HepG2 (cell line): ENCODE measurements around the gene TRIM54. TPM values are rescaled to one million over a fixed set of nuclear protein-coding genes. Genes with fewer than 3 reads are reported as not detected.

Source experiments
- ATAC-seq: fragments of 200-7000 bp; cut with Tn5 transposase; 3 replicates; pipeline ENCODE4 v1.9.1; 2020; ENCODE audit warnings: mild to moderate bottlenecking, moderate library complexity
- BruUV-seq: library from RNA; stranded (reverse); fragments of 400-500 nt; replicated peaks from 2 replicates; lab custom pipeline; 2021; lab: Mats Ljungman, UMichigan
- CTCF ChIA-PET: fragments of 300-600 bp; formaldehyde crosslinking; extraction: SDS; loops from one replicate; lab custom pipeline; 2021; ENCODE audit warnings: low total read pairs, inconsistent platforms, low intra/inter-chr PET ratio; lab: Yijun Ruan, JAX
- POLR2A ChIA-PET: fragments of 350-600 bp; sonication (Branson Sonifier 250); formaldehyde crosslinking; loops from one replicate; lab custom pipeline; 2020; ENCODE audit warnings: antibody characterized with exemption, inconsistent platforms; lab: Yijun Ruan, JAX
- DNase-seq: peaks from one replicate; pipeline ENCODE4 v3.0.0-alpha.2; 2015; ENCODE audit warnings: low spot score
- FAIRE-seq: peaks from 3 replicates; lab custom pipeline; 2011; peaks lifted over from hg19 to GRCh38; lab: Jason Lieb, UNC
- H2AFZ ChIP-seq: one replicate; pipeline ENCODE4 v1.6.1; 2011; ENCODE audit warnings: low read length, inconsistent platforms
- H3K27ac ChIP-seq: fragments of 300-600 bp; 3 replicates; pipeline ENCODE4 v1.8.0; 2011; ENCODE audit warnings: mixed run types, mild to moderate bottlenecking, mixed read lengths, low read length, inconsistent platforms; ENCODE audit not compliant: insufficient read depth; ENCODE audit errors: extremely low read length
- H3K27me3 ChIP-seq, 2 experiments: fragments of 200-600 bp in 1 of 2; 2 replicates in 1 of 2; 3 replicates in 1 of 2; pipeline versions ENCODE4 v1.6.0 to v1.8.0; 2011; ENCODE audit warnings: low read length in 2 of 2, mild to moderate bottlenecking in 2 of 2, moderate library complexity in 2 of 2, inconsistent platforms in 1 of 2; ENCODE audit not compliant: insufficient read depth in 2 of 2, control insufficient read depth in 1 of 2
- H3K36me3 ChIP-seq, 2 experiments: fragments of 200-600 bp in 1 of 2; replicated peaks in 1 of 2; 2 replicates in 1 of 2; 3 replicates in 1 of 2; pipeline versions ENCODE4 v1.5.1 to v1.8.0; 2011; ENCODE audit warnings: low read length in 2 of 2, inconsistent platforms in 1 of 2; ENCODE audit not compliant: insufficient read depth in 2 of 2, control insufficient read depth in 1 of 2
- H3K4me1 ChIP-seq: 2 replicates; pipeline ENCODE4 v1.5.1; 2012; ENCODE audit warnings: low read length, inconsistent platforms; ENCODE audit not compliant: insufficient read depth
- H3K4me2 ChIP-seq: 2 replicates; pipeline ENCODE4 v1.6.0; 2011; ENCODE audit warnings: low read depth, low read length, inconsistent platforms
- H3K4me3 ChIP-seq, 3 experiments: fragments of 200-600 bp in 1 of 3; sonication (generic), shearing (Covaris generic) in 1 of 3; replicated peaks in 1 of 3; 2 replicates each; pipeline ENCODE4 v1.5.1; 2011 to 2016; ENCODE audit warnings: low read length in 3 of 3, inconsistent platforms in 2 of 3, low read depth in 2 of 3, mild to moderate bottlenecking in 2 of 3, control low read depth in 1 of 3, mixed read lengths in 1 of 3; ENCODE audit not compliant: insufficient read depth in 1 of 3
- H3K79me2 ChIP-seq: one replicate; pipeline ENCODE4 v1.6.1; 2011; ENCODE audit warnings: low read length, inconsistent platforms; ENCODE audit not compliant: insufficient read depth
- H3K9ac ChIP-seq: 2 replicates; pipeline ENCODE4 v1.6.0; 2011; ENCODE audit warnings: mild to moderate bottlenecking, low read depth, low read length, inconsistent platforms; ENCODE audit not compliant: insufficient read depth
- H3K9me3 ChIP-seq: 2 replicates; pipeline ENCODE4 v1.5.1; 2012; ENCODE audit warnings: mild to moderate bottlenecking, low read length
- H4K20me1 ChIP-seq: 2 replicates; pipeline ENCODE4 v1.6.0; 2011; ENCODE audit warnings: inconsistent platforms, mild to moderate bottlenecking, low read length, moderate library complexity; ENCODE audit not compliant: insufficient read depth
- CHD2 ChIP-seq: IDR thresholded peaks from 2 replicates; pipeline ENCODE4 v1.6.1; 2011; ENCODE audit warnings: low read depth, low read length, improper control_type of control experiment
- SMAD9 ChIP-seq: sonication (generic); formaldehyde crosslinking; IDR thresholded peaks from 2 replicates; pipeline ENCODE4 v1.5.1; 2020; ENCODE audit warnings: mild to moderate bottlenecking, missing genetic modification reagents
- ZNF768 ChIP-seq: sonication (generic); formaldehyde crosslinking; IDR thresholded peaks from 2 replicates; pipeline ENCODE4 v1.4.0; 2020; ENCODE audit warnings: missing genetic modification reagents
- ZNF780A ChIP-seq: sonication (generic); formaldehyde crosslinking; IDR thresholded peaks from 2 replicates; pipeline ENCODE4 v1.8.0; 2022; ENCODE audit warnings: mild to moderate bottlenecking, missing genetic modification reagents, moderate library complexity
- ZNF816 ChIP-seq: sonication (generic); formaldehyde crosslinking; IDR thresholded peaks from 2 replicates; pipeline ENCODE4 v1.8.0; 2022; ENCODE audit warnings: missing genetic modification reagents, mild to moderate bottlenecking, borderline replicate concordance
- WGBS: methylation state at CpG from one replicate; pipeline ENCODE4 v1.1.6; 2017; ENCODE audit warnings: low lambda C conversion rate; 5-methylcytosine and 5-hydroxymethylcytosine counted together
- in situ Hi-C: cut with HindIII; loops from 2 replicates; pipeline ENCODE4 v1.10.0; 2017; ENCODE audit warnings: low pct_unique_long_range_greater_than_20kb; ENCODE audit not compliant: extremely low pct_ligation_motif_present
- intact Hi-C: fragments of 100-400 bp; cut with micrococcal nuclease; formaldehyde crosslinking; loops from one replicate; pipeline ENCODE4 v1.10.0; 2022; ENCODE audit not compliant: unreplicated experiment
- polyA plus RNA-seq, 8 experiments: library from polyadenylated mRNA; depleted of rRNA in 3 of 8; stranded (reverse) in 7 of 8; unstranded in 1 of 8; fragments of >200 nt; fragmentation: Illumina TruSeq in 4 of 8; extraction: Trizol in 4 of 8; gene quantifications; 2 replicates each; pipeline versions ENCODE4 v1.2.1 to v1.2.3, GENCODE V29; 2011 to 2016; ENCODE audit warnings: low read depth in 4 of 8, missing spikeins in 1 of 8, mixed read lengths in 1 of 8; ENCODE audit not compliant: insufficient read depth in 1 of 8
- total RNA-seq, 5 experiments: library from RNA; depleted of rRNA; stranded (reverse); fragments of >200 nt; fragmentation: Illumina TruSeq; extraction: Trizol; gene quantifications; 2 replicates each; pipeline ENCODE4 v1.2.3, GENCODE V29; 2016; ENCODE audit warnings: low read depth in 1 of 5
- TF ChIP-seq, protein P1 (sequence below): sonication (generic); formaldehyde crosslinking; IDR thresholded peaks from 2 replicates; pipeline ENCODE4 v1.8.0; 2022; ENCODE audit warnings: low read depth, missing genetic modification reagents
- TF ChIP-seq, protein P2 (sequence below): sonication (generic); formaldehyde crosslinking; IDR thresholded peaks from 2 replicates; pipeline ENCODE4 v1.5.1; 2020; ENCODE audit warnings: missing genetic modification reagents, mild to moderate bottlenecking, borderline replicate concordance
- TF ChIP-seq, protein P3 (sequence below): sonication (generic); formaldehyde crosslinking; conservative IDR thresholded peaks from 2 replicates; pipeline ENCODE4 v1.4.0; 2020; ENCODE audit warnings: missing genetic modification reagents

TRIM54 gene
- total and polyA plus RNA-seq, 2 of the 13 experiments (the other 11 are each of a cell fraction or from before 2014, with no cell fraction given): 0.07 to 0.13 TPM

DNA sequence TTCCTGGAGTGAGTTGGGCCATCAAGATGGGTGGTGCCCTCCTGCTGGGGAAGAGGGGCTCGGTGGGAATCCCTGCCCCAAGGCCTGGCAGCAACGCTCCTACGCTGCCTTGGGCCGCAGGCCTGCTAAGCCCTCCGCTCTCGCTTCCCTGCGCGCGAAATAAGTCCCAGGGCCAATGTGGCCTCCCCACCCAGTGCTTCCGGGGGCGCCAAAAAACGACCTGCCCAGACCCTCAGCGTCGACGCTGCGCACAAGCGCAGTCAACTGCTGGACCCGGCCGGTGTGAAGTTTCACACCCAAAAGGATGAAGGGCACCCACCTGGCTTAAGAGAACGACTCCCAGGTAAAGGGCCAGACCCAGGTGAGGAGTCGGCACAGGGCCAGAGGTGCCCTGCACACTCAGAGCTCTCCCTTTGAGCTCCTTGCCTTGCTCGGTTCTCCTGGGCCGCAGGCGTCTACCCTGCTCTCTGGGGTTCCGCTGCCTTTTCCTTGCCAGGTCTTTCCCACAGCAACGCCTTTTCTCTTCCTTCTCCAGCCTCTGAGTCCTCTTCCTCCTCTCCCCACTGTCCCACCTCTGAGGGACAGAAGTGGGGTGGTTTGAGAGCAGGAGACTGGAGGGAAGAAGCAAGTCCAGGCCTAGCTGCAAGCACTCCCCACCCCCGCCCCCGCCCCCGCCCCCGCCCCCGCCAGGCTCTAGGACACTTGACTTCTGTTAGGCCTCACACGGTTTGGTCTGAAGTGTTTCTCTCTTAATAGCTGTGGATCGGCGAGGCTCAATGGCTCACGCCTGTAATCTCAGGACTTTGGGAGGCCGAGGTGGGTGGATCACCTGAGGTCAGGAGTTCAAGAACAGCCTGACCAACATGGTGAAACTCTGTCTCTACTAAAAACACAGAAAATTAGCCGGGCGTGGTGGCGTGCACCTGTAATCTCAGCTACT is 6.7 kb upstream of the TRIM54 start, which contains the start of gene DNAJC5G:
DNAJC5G (plus strand) TSS at position 223 of the 940 bp plus-strand sequence. CDS start 1,296 bp downstream, outside the sequence.
- Histone ChIP-seq H3K79me2 (no peaks in the 10 kb centered on the region), H3K4me3 (no peak within 1 kb of the TSS), H3K4me2 (no peak within 1 kb of the TSS), H3K9me3 (no peaks in the 10 kb centered on the region), H2AFZ (no peak within 1 kb of the TSS), H3K4me1 (peaks cover 19% of the 10 kb centered on the region; the same call in 1 of the 2 replicates), H4K20me1 (no peaks in the 10 kb centered on the region), H3K36me3 (no peaks in the 10 kb centered on the region), H3K9ac (no peak within 1 kb of the TSS), H3K27ac (no peak within 1 kb of the TSS), H3K27me3 (peaks cover 5 to 54% of the 10 kb centered on the region in 2 experiments; a peak in 4 of 5 replicates)
- DNase-seq (no peak), ATAC-seq (no peak), FAIRE-seq (no peak)
- WGBS: 59% methylated on average over 39 of the region's 39 CpGs
- intact Hi-C loops (no loop called here), in situ Hi-C loops (no loop called here)
- POLR2A ChIA-PET: no interaction called here
- BruUV-seq: no TSS peak
- CTCF ChIA-PET: no interaction called here
- TF ChIP-seq CHD2 (no peak), SMAD9 (CRISPR knock-in tag) (no peak), ZNF768 (CRISPR knock-in tag) (peak; percentile 27; the same call in 1 of the 2 replicates)
- TF ChIP-seq, protein P1, sequence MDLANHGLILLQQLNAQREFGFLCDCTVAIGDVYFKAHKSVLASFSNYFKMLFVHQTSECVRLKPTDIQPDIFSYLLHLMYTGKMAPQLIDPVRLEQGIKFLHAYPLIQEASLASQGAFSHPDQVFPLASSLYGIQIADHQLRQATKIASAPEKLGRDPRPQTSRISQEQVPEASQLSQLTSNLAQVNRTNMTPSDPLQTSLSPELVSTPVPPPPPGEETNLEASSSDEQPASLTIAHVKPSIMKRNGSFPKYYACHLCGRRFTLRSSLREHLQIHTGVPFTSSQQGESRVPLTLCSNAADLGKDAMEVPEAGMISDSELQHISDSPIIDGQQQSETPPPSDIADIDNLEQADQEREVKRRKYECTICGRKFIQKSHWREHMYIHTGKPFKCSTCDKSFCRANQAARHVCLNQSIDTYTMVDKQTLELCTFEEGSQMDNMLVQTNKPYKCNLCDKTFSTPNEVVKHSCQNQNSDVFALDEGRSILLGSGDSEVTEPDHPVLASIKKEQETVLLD (CRISPR knock-in tag): no peak

DNA sequence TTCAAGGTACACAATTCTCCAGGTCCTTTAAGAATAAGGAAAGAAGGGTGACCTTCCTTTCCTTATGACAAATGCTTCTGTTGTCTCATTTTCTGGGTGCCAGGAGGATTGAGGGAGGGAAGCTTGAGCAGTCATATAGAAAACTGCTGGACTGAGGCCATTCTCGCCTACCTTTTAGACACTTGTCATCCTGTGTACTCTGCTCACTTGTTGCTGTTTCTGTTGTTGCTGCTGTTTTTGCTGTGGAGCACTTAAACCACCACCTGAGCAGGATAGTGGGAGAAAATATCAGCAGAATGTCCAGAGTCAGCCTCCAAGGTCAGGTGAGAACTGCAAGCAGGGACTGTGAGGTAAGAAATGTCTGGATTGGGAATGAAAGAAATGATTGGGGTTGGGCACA is 4.2 kb upstream of the TRIM54 start:
- intact Hi-C loops: no loop called here
- ATAC-seq (no peak), DNase-seq (no peak), FAIRE-seq (no peak)
- H3K27ac ChIP-seq: no peak overlapping the region
- H3K4me1 ChIP-seq: peaks cover 23% of the 10 kb centered on the region
- H3K79me2 ChIP-seq: no peaks in the 10 kb centered on the region
- WGBS: 43% methylated on average over 1 of the region's 1 CpG
- peaks cover 5 to 43% of the 10 kb centered on the region in 2 experiments; a peak in 4 of 5 replicates for H3K27me3 ChIP-seq
- H2AFZ ChIP-seq: no peak overlapping the region
- no peak overlapping the region for H3K4me3 ChIP-seq
- H3K4me2 ChIP-seq: no peak overlapping the region
- H3K36me3 ChIP-seq: no peaks in the 10 kb centered on the region
- CTCF ChIA-PET: interaction anchor here (3.5 kb wide), 1 partner anchor 28 kb away, joined by 22 read pairs; no protein-coding TSS in a partner anchor
- no TSS peak for BruUV-seq
- in situ Hi-C loops: no loop called here
- H3K9ac ChIP-seq: no peak overlapping the region
- POLR2A ChIA-PET: no interaction called here
- TF ChIP-seq ZNF780A (CRISPR knock-in tag) (no peak), ZNF816 (no peak)
- TF ChIP-seq, protein P2, sequence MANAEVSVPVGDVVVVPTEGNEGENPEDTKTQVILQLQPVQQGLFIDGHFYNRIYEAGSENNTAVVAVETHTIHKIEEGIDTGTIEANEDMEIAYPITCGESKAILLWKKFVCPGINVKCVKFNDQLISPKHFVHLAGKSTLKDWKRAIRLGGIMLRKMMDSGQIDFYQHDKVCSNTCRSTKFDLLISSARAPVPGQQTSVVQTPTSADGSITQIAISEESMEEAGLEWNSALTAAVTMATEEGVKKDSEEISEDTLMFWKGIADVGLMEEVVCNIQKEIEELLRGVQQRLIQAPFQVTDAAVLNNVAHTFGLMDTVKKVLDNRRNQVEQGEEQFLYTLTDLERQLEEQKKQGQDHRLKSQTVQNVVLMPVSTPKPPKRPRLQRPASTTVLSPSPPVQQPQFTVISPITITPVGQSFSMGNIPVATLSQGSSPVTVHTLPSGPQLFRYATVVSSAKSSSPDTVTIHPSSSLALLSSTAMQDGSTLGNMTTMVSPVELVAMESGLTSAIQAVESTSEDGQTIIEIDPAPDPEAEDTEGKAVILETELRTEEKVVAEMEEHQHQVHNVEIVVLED (CRISPR knock-in tag): no peak
- TF ChIP-seq, protein P3, sequence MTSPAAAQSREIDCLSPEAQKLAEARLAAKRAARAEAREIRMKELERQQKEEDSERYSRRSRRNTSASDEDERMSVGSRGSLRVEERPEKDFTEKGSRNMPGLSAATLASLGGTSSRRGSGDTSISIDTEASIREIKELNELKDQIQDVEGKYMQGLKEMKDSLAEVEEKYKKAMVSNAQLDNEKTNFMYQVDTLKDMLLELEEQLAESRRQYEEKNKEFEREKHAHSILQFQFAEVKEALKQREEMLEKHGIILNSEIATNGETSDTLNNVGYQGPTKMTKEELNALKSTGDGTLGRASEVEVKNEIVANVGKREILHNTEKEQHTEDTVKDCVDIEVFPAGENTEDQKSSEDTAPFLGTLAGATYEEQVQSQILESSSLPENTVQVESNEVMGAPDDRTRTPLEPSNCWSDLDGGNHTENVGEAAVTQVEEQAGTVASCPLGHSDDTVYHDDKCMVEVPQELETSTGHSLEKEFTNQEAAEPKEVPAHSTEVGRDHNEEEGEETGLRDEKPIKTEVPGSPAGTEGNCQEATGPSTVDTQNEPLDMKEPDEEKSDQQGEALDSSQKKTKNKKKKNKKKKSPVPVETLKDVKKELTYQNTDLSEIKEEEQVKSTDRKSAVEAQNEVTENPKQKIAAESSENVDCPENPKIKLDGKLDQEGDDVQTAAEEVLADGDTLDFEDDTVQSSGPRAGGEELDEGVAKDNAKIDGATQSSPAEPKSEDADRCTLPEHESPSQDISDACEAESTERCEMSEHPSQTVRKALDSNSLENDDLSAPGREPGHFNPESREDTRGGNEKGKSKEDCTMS: no peak
- H4K20me1 ChIP-seq: no peaks in the 10 kb centered on the region
- no peaks in the 10 kb centered on the region for H3K9me3 ChIP-seq
